ENCODE results near the gene CXCR6.

Gene CXCR6

DNA sequence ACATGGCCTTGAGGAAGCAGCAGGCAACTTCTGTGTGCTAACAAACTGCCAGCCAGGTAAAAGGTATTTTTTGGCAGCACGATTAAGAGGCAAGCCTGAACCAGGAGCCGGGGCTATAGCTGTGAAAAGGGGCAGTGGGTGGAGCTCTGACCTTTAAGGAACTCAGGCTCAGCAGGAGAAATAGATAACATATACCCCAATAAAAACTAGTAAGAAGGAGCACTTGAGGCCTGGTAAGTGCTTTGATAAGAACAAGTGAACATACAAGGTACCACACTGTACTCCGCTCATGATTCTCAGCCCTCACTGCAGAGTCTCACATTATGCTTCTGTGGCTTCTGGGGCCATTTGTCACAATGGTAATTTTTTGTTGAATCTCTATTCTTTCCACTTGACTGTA, 46.9 kb downstream of the CXCR6 start:
- TF ChIP-seq YY1 (IDR thresholded peaks at IDR 0.05; ENCODE audit: low read depth) (no peak), EGR1 (IDR thresholded peaks at IDR 0.05) (no peak), CREB1 (IDR thresholded peaks at IDR 0.05; ENCODE audit: low read depth) (no peak), ZBTB7A (IDR thresholded peaks at IDR 0.05; ENCODE audit: low read depth) (no peak), TEAD4 (IDR thresholded peaks at IDR 0.05) (no peak), TAF1 (IDR thresholded peaks at IDR 0.05; ENCODE audit: low read depth) (no peak), RAD21 (IDR thresholded peaks at IDR 0.05; ENCODE audit: low read depth) (no peak), EP300 (IDR thresholded peaks at IDR 0.05; ENCODE audit: borderline replicate concordance) (no peak), TCF12 (IDR thresholded peaks at IDR 0.05; ENCODE audit: low read depth) (no peak), NFIC (IDR thresholded peaks at IDR 0.05) (no peak), CEBPB (IDR thresholded peaks at IDR 0.05) (no peak), FOXM1 (IDR thresholded peaks at IDR 0.05; ENCODE audit: borderline replicate concordance, low read depth) (no peak)
- TF ChIP-seq, protein P1, sequence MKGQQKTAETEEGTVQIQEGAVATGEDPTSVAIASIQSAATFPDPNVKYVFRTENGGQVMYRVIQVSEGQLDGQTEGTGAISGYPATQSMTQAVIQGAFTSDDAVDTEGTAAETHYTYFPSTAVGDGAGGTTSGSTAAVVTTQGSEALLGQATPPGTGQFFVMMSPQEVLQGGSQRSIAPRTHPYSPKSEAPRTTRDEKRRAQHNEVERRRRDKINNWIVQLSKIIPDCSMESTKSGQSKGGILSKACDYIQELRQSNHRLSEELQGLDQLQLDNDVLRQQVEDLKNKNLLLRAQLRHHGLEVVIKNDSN (IDR thresholded peaks at IDR 0.05), result no peak
- TF ChIP-seq, protein P2, sequence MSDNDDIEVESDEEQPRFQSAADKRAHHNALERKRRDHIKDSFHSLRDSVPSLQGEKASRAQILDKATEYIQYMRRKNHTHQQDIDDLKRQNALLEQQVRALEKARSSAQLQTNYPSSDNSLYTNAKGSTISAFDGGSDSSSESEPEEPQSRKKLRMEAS (IDR thresholded peaks at IDR 0.05), result no peak
- TF ChIP-seq, protein P3, sequence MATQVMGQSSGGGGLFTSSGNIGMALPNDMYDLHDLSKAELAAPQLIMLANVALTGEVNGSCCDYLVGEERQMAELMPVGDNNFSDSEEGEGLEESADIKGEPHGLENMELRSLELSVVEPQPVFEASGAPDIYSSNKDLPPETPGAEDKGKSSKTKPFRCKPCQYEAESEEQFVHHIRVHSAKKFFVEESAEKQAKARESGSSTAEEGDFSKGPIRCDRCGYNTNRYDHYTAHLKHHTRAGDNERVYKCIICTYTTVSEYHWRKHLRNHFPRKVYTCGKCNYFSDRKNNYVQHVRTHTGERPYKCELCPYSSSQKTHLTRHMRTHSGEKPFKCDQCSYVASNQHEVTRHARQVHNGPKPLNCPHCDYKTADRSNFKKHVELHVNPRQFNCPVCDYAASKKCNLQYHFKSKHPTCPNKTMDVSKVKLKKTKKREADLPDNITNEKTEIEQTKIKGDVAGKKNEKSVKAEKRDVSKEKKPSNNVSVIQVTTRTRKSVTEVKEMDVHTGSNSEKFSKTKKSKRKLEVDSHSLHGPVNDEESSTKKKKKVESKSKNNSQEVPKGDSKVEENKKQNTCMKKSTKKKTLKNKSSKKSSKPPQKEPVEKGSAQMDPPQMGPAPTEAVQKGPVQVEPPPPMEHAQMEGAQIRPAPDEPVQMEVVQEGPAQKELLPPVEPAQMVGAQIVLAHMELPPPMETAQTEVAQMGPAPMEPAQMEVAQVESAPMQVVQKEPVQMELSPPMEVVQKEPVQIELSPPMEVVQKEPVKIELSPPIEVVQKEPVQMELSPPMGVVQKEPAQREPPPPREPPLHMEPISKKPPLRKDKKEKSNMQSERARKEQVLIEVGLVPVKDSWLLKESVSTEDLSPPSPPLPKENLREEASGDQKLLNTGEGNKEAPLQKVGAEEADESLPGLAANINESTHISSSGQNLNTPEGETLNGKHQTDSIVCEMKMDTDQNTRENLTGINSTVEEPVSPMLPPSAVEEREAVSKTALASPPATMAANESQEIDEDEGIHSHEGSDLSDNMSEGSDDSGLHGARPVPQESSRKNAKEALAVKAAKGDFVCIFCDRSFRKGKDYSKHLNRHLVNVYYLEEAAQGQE (IDR thresholded peaks at IDR 0.05; ENCODE audit: low read depth), result no peak

DNA sequence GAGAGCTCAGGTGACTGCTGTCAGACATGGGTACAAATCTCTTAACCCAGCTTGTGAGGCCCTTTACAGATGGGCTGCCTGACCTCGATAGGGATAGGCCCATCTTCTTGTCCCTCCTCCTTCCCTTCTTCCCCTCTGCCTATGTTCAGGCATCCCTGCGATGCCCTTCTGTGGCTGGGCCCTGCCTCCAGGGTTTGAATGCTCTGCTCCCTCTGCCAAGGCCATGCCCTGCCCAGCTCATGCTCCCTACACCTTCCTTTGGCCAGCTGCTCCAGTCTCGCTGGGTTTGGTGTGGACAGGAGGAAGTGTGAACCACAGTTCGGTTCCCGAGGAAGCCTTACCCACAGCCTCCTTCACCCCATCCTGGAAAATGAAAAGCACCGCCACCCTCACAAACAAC, 48.1 kb downstream of the CXCR6 start:
- TF ChIP-seq CREB1 (IDR thresholded peaks at IDR 0.05; ENCODE audit: low read depth) (no peak), TCF12 (IDR thresholded peaks at IDR 0.05; ENCODE audit: low read depth) (no peak), TEAD4 (IDR thresholded peaks at IDR 0.05) (no peak), NFIC (IDR thresholded peaks at IDR 0.05) (no peak), EP300 (IDR thresholded peaks at IDR 0.05; ENCODE audit: borderline replicate concordance) (no peak), FOXM1 (IDR thresholded peaks at IDR 0.05; ENCODE audit: borderline replicate concordance, low read depth) (no peak), YY1 (IDR thresholded peaks at IDR 0.05; ENCODE audit: low read depth) (no peak), ZBTB7A (IDR thresholded peaks at IDR 0.05; ENCODE audit: low read depth) (no peak), TAF1 (IDR thresholded peaks at IDR 0.05; ENCODE audit: low read depth) (no peak), CEBPB (IDR thresholded peaks at IDR 0.05) (no peak), RAD21 (IDR thresholded peaks at IDR 0.05; ENCODE audit: low read depth) (no peak), EGR1 (IDR thresholded peaks at IDR 0.05) (no peak)
- TF ChIP-seq, protein P2 (IDR thresholded peaks at IDR 0.05), result no peak
- TF ChIP-seq, protein P1 (IDR thresholded peaks at IDR 0.05), result no peak
- TF ChIP-seq, protein P3 (IDR thresholded peaks at IDR 0.05; ENCODE audit: low read depth), result no peak

DNA sequence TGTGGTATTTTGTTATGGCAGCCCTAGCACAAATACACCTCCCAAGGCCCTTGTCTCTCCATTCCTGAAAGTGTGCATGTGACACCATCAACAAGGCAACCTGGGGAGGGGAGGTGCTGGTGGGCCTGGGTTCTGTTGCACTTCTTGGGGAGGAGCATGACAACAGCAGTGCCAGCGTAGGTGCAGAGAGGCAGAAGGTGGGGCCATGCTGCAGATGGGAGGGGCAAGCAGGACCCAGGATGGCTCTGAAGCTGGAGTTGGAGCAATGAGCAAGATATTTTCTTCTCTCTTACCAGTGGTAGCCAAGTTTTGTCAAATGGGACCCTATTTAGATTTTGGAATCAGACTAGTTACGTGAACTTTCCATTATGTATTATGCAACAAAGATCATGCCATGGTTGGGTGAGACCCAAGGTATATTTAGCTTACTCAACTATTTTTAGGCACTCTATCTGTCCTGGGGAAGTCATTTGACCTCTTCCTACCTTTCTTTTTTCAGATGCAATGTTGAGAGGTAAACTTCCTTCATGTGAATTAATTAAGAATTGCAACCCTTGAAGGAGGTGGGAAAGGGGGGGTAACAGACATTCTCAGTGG, 49.0 kb downstream of the CXCR6 start:
- TF ChIP-seq, protein P3 (IDR thresholded peaks at IDR 0.05; ENCODE audit: low read depth), result no peak
- TF ChIP-seq FOXM1 (IDR thresholded peaks at IDR 0.05; ENCODE audit: borderline replicate concordance, low read depth) (no peak), YY1 (IDR thresholded peaks at IDR 0.05; ENCODE audit: low read depth) (no peak), EGR1 (IDR thresholded peaks at IDR 0.05) (no peak), CEBPB (IDR thresholded peaks at IDR 0.05) (no peak), TCF12 (IDR thresholded peaks at IDR 0.05; ENCODE audit: low read depth) (no peak), TEAD4 (IDR thresholded peaks at IDR 0.05) (no peak), NFIC (IDR thresholded peaks at IDR 0.05) (no peak), RAD21 (IDR thresholded peaks at IDR 0.05; ENCODE audit: low read depth) (no peak), EP300 (IDR thresholded peaks at IDR 0.05; ENCODE audit: borderline replicate concordance) (no peak), TAF1 (IDR thresholded peaks at IDR 0.05; ENCODE audit: low read depth) (no peak), ZBTB7A (IDR thresholded peaks at IDR 0.05; ENCODE audit: low read depth) (no peak), CREB1 (IDR thresholded peaks at IDR 0.05; ENCODE audit: low read depth) (no peak)
- TF ChIP-seq, protein P2 (IDR thresholded peaks at IDR 0.05), result no peak
- TF ChIP-seq, protein P1 (IDR thresholded peaks at IDR 0.05), result no peak

Measured in Ishikawa (cell line).